Kidney (tissue), 14 donors: ENCODE results near the gene SMAD2. TPM values are rescaled to one million over a fixed set of nuclear protein-coding genes. Genes with fewer than 3 reads are reported as not detected.

Experiments
- DNase-seq, 5 donors: peaks; one replicate each; pipeline ENCODE4 v3.0.0-alpha.2; 2013 to 2020
- FAIRE-seq: peaks from 2 replicates; lab custom pipeline; 2012; peaks lifted over from hg19 to GRCh38; lab: Jason Lieb, UNC
- H3K27ac ChIP-seq, 2 donors: one replicate each; pipeline ENCODE4 v1.7.0; 2013; ENCODE audit warnings: low read depth in 2 of 2, low read length in 2 of 2, inconsistent platforms in 1 of 2
- H3K27me3 ChIP-seq: one replicate; pipeline ENCODE4 v1.7.1; 2013; ENCODE audit warnings: low read length, inconsistent platforms; ENCODE audit not compliant: control insufficient read depth, insufficient read depth
- H3K36me3 ChIP-seq, 3 donors: one replicate each; pipeline versions ENCODE4 v1.7.0 to v1.7.1; 2013; ENCODE audit warnings: low read length in 3 of 3, control low read depth in 1 of 3, inconsistent platforms in 1 of 3; ENCODE audit not compliant: insufficient read depth in 3 of 3, control insufficient read depth in 2 of 3
- H3K4me1 ChIP-seq, 3 donors: one replicate each; pipeline versions ENCODE4 v1.7.0 to v1.7.1; 2013; ENCODE audit warnings: low read length in 3 of 3, inconsistent platforms in 1 of 3, low read depth in 1 of 3; ENCODE audit not compliant: control insufficient read depth in 2 of 3, insufficient read depth in 2 of 3
- H3K4me3 ChIP-seq, 3 donors: one replicate each; pipeline versions ENCODE4 v1.7.0 to v1.8.1; 2013; ENCODE audit warnings: low read length in 3 of 3, control low read depth in 1 of 3, inconsistent platforms in 1 of 3
- H3K9ac ChIP-seq, 3 donors: one replicate each; pipeline versions ENCODE4 v1.7.0 to v1.7.1; 2013; ENCODE audit warnings: low read length in 3 of 3, control low read depth in 1 of 3, inconsistent platforms in 1 of 3
- H3K9me3 ChIP-seq, 3 donors: one replicate each; pipeline versions ENCODE4 v1.7.0 to v1.7.1; 2013; ENCODE audit warnings: low read length in 3 of 3, control low read depth in 1 of 3, inconsistent platforms in 1 of 3; ENCODE audit not compliant: control insufficient read depth in 2 of 3, insufficient read depth in 1 of 3
- intact Hi-C: fragments of 100-400 bp; cut with DNase I; formaldehyde crosslinking; loops from one replicate; pipeline ENCODE4 v1.11.1; 2022
- polyA plus RNA-seq: library from polyadenylated mRNA; stranded (reverse); fragments of 350-450 nt; fragmentation: Illumina TruSeq; extraction: RNeasy Lipid Tissue Mini Kit (QIAGEN cat#74804); gene quantifications from one replicate; pipeline ENCODE4 v1.2.3, GENCODE V29; 2014; ENCODE audit warnings: low read depth, low replicate concordance; ENCODE audit not compliant: insufficient read depth
- total RNA-seq: library from RNA; stranded (reverse); fragmentation: NEBNext Ultra II Directional; extraction: Animal tissue kit (Norgen Biotek cat#: 25700); gene quantifications from one replicate; pipeline ENCODE4 v1.2.1, GENCODE V29; 2021
- TF ChIP-seq, protein P1 (sequence below): IDR thresholded peaks from 3 replicates; pipeline ENCODE4 v1.5.1; 2012; ENCODE audit warnings: mild to moderate bottlenecking, moderate library complexity, borderline replicate concordance; ENCODE audit not compliant: insufficient read depth; ENCODE audit errors: extremely low read depth
- donor health status: control.
- donor health status: control.
- donor health status: control.
- donor health status: control.
- donor health status: control.
- donor health status: DM: yes; HTN: yes; CAD: no.
- donor health status: Normal renal cell carcinoma (clear cell type).

SMAD2 gene
- total and polyA plus RNA-seq, 2 donors from 2014 or later: 29.9 to 147 TPM

DNA sequence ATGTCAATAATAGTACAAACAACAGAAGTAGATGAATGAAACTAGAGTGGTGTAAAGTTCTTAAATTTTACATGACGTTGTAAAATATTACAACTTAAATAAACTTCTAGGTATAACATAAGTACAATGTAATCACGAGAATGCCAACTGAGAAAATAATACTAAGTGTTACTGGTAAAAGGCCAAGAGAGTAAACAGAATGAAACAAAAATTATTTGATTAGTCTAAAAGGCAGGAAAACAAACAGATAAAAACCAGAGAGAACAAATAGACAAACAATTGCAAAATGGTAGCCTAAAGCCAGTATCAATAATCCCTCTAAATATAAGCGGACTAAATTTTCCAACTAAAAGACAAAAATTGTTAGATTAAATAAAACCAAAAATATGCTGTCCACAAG is 71.9 kb downstream of the SMAD2 start:
- H3K4me1 ChIP-seq: no peaks in the 10 kb centered on the region
- DNase-seq: no peak
- H3K36me3 ChIP-seq: peaks cover 4 to 14% (median 11%) of the 10 kb centered on the region in 3 donors
- TF ChIP-seq, protein P1, sequence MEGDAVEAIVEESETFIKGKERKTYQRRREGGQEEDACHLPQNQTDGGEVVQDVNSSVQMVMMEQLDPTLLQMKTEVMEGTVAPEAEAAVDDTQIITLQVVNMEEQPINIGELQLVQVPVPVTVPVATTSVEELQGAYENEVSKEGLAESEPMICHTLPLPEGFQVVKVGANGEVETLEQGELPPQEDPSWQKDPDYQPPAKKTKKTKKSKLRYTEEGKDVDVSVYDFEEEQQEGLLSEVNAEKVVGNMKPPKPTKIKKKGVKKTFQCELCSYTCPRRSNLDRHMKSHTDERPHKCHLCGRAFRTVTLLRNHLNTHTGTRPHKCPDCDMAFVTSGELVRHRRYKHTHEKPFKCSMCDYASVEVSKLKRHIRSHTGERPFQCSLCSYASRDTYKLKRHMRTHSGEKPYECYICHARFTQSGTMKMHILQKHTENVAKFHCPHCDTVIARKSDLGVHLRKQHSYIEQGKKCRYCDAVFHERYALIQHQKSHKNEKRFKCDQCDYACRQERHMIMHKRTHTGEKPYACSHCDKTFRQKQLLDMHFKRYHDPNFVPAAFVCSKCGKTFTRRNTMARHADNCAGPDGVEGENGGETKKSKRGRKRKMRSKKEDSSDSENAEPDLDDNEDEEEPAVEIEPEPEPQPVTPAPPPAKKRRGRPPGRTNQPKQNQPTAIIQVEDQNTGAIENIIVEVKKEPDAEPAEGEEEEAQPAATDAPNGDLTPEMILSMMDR: no peak
- intact Hi-C loops: no loop called here
- no peak overlapping the region for H3K9ac ChIP-seq
- H3K27ac ChIP-seq: no peak overlapping the region
- peaks cover 4 to 31% (median 8%) of the 10 kb centered on the region in 3 donors for H3K9me3 ChIP-seq
- no peaks in the 10 kb centered on the region for H3K27me3 ChIP-seq
- no peak for FAIRE-seq
- no peak overlapping the region for H3K4me3 ChIP-seq

DNA sequence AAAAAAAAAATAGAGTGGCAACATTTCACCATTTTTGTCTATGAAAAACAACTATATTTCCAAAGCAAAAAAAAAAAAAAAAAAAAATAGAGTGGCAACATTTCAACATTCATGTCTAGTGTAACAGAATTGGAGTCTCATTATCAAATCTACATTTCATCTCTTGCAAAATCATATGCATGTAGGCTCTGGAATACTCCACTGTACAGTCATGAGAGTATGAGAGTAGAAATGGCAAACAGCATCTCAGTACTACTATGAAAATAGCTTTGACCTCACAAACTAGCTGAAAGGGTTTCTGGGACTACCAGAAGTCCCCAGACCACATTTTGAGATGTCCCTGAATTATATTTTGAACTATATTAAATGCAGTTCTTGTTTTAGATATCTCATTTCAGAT is 82.8 kb downstream of the SMAD2 start:
- peaks cover 4 to 15% (median 10%) of the 10 kb centered on the region in 3 donors for H3K36me3 ChIP-seq
- no peaks in the 10 kb centered on the region for H3K27me3 ChIP-seq
- DNase-seq (no peak), FAIRE-seq (no peak)
- H3K4me1 ChIP-seq: no peaks in the 10 kb centered on the region
- intact Hi-C loops: no loop called here
- no peak overlapping the region for H3K4me3 ChIP-seq
- TF ChIP-seq, protein P1: no peak
- no peak overlapping the region for H3K27ac ChIP-seq
- no peak overlapping the region for H3K9ac ChIP-seq
- no peaks in the 10 kb centered on the region for H3K9me3 ChIP-seq

DNA sequence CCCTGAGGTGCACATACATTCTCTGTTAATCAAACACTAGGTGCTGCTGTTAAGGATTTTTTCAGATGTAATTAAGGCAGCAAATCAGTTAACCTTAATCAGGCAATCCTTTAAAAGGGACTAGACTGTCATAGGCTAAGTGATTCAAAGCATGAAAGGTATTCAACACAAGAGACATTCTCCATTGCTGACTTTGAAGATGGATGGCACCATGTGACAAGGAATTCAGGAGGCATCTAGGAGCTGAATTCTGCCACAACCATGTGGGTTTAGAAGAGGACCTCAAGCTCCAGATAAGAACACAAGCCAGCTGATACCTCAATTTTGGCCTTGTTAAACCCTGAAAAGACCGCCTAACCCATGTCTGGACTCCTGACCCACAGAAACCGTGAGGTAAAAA is 84.0 kb downstream of the SMAD2 start:
- Histone ChIP-seq H3K4me3 (no peak overlapping the region), H3K9ac (no peak overlapping the region), H3K27ac (no peak overlapping the region), H3K36me3 (peaks cover 8 to 20% (median 16%) of the 10 kb centered on the region in 3 donors), H3K27me3 (no peaks in the 10 kb centered on the region), H3K4me1 (no peaks in the 10 kb centered on the region), H3K9me3 (no peaks in the 10 kb centered on the region)
- FAIRE-seq (no peak), DNase-seq (no peak)
- intact Hi-C loops: no loop called here
- TF ChIP-seq, protein P1: no peak
